GM18873 (cell line): ENCODE results near the gene TEX22.

ENCODE experiments used
- ATAC-seq: cut with Tn5 transposase; IDR thresholded peaks from one replicate; pipeline ENCODE4 v1.9.1; 2021; ENCODE audit warnings: mild to moderate bottlenecking, moderate library complexity, moderate number of reproducible peaks; ENCODE audit not compliant: unreplicated experiment, low FRiP score

The TEX22 gene

GRCh38 chr14:105419195-105420091, 21.1 kb downstream of the TEX22 start, which contains the start of gene MTA1:
Gene MTA1 (plus strand): TSS chr14:105419827. CDS start chr14:105420036, 209 bp downstream.
- no peak for ATAC-seq

GRCh38 chr14:105420101-105420973, 22.0 kb downstream of the TEX22 start:
- no peak for ATAC-seq

GRCh38 chr14:105420974-105421674, 22.8 kb downstream of the TEX22 start:
- ATAC-seq, result no peak

- ATAC-seq, result no peak
These were observed 23.6 kb downstream of the TEX22 start for GRCh38 chr14:105421723-105422615.

GRCh38 chr14:105422695-105423487, 24.6 kb downstream of the TEX22 start:
- ATAC-seq, result no peak

GRCh38 chr14:105423488-105424195, 25.3 kb downstream of the TEX22 start:
- no peak for ATAC-seq

- no peak for ATAC-seq
These were observed 26.5 kb downstream of the TEX22 start for GRCh38 chr14:105424861-105425260.

GRCh38 chr14:105425823-105426247, 27.5 kb downstream of the TEX22 start:
- no peak for ATAC-seq

- ATAC-seq, result no peak
These were observed 28.2 kb downstream of the TEX22 start for GRCh38 chr14:105426416-105427130.

GRCh38 chr14:105427412-105427811, 29.1 kb downstream of the TEX22 start:
- ATAC-seq, result no peak

GRCh38 chr14:105427936-105428485, 29.7 kb downstream of the TEX22 start:
- ATAC-seq, result no peak

GRCh38 chr14:105430042-105430441, 31.7 kb downstream of the TEX22 start:
- no peak for ATAC-seq

GRCh38 chr14:105430565-105430964, 32.2 kb downstream of the TEX22 start:
- ATAC-seq, result no peak

- ATAC-seq, result no peak
These were observed 32.9 kb downstream of the TEX22 start for GRCh38 chr14:105431256-105431655.

GRCh38 chr14:105432657-105433056, 34.3 kb downstream of the TEX22 start:
- no peak for ATAC-seq

- no peak for ATAC-seq
These were observed 34.8 kb downstream of the TEX22 start for GRCh38 chr14:105433161-105433605.

- ATAC-seq, result no peak
These were observed 38.1 kb downstream of the TEX22 start for GRCh38 chr14:105436402-105436801.
